Neural progenitor cell (in vitro differentiated cells): Measurements from ENCODE around the gene KCMF1. TPM values are rescaled to one million over a fixed set of nuclear protein-coding genes. Genes with fewer than 3 reads are reported as not detected.

ENCODE experiments used
- DNase-seq: peaks from one replicate; pipeline ENCODE4 v3.0.0-alpha.2; 2016; ENCODE audit warnings: low spot score
- H2AFZ ChIP-seq: fragments of 200-600 bp; sonication (generic); replicated peaks from 2 replicates; pipeline ENCODE4 v1.6.1; 2016; ENCODE audit warnings: antibody characterized with exemption
- H3F3A ChIP-seq: fragments of 200-600 bp; sonication (generic); 2 replicates; pipeline ENCODE4 v1.6.1; 2016; ENCODE audit warnings: antibody characterized with exemption, low read depth
- H3K27ac ChIP-seq: fragments of 200-600 bp; sonication (generic); 2 replicates; pipeline ENCODE4 v1.5.1; 2016; ENCODE audit warnings: mild to moderate bottlenecking
- H3K27me3 ChIP-seq: fragments of 200-600 bp; sonication (generic); 2 replicates; pipeline ENCODE4 v1.6.1; 2016; ENCODE audit warnings: mild to moderate bottlenecking, moderate library complexity
- H3K36me3 ChIP-seq: fragments of 200-600 bp; sonication (generic); 2 replicates; pipeline ENCODE4 v1.5.1; 2016
- H3K4me1 ChIP-seq: fragments of 200-600 bp; sonication (generic); 2 replicates; pipeline ENCODE4 v1.6.1; 2016; ENCODE audit warnings: mixed run types
- H3K4me2 ChIP-seq: fragments of 200-600 bp; sonication (generic); 2 replicates; pipeline ENCODE4 v1.6.1; 2016
- H3K4me3 ChIP-seq: fragments of 200-600 bp; sonication (generic); 2 replicates; pipeline ENCODE4 v1.5.1; 2016
- H3K79me2 ChIP-seq: fragments of 200-600 bp; sonication (generic); 2 replicates; pipeline ENCODE4 v1.6.1; 2016; ENCODE audit warnings: low read depth
- H3K9ac ChIP-seq: fragments of 200-600 bp; sonication (generic); 2 replicates; pipeline ENCODE4 v1.6.1; 2016
- H3K9me3 ChIP-seq: fragments of 200-600 bp; sonication (generic); 2 replicates; pipeline ENCODE4 v1.5.1; 2016; ENCODE audit warnings: low read depth
- H4K20me1 ChIP-seq: fragments of 200-600 bp; sonication (generic); 2 replicates; pipeline ENCODE4 v1.6.1; 2016; ENCODE audit warnings: low read depth
- H3K27ac Mint-ChIP-seq: 3 replicates; pipeline ENCODE4 v1.8.0; 2021; ENCODE audit warnings: mixed read lengths
- H3K27me3 Mint-ChIP-seq: 2 replicates; pipeline ENCODE4 v1.8.0; 2022; ENCODE audit warnings: low read depth, mild to moderate bottlenecking, inconsistent platforms, moderate library complexity, mixed read lengths; ENCODE audit not compliant: insufficient read depth
- H3K36me3 Mint-ChIP-seq: 3 replicates; pipeline ENCODE4 v1.8.0; 2021; ENCODE audit warnings: mixed read lengths
- H3K4me1 Mint-ChIP-seq: 3 replicates; pipeline ENCODE4 v1.8.0; 2021; ENCODE audit warnings: mixed read lengths
- H3K4me3 Mint-ChIP-seq: 3 replicates; pipeline ENCODE4 v1.8.0; 2021; ENCODE audit warnings: mild to moderate bottlenecking, moderate library complexity, mixed read lengths
- H3K9me3 Mint-ChIP-seq: 3 replicates; pipeline ENCODE4 v1.8.0; 2020; ENCODE audit warnings: mixed read lengths
- CTCF ChIP-seq: fragments of 200-600 bp; sonication (generic); IDR thresholded peaks from 2 replicates; pipeline ENCODE4 v1.5.1; 2017; ENCODE audit warnings: antibody characterized with exemption, mild to moderate bottlenecking
- EZH2 ChIP-seq: fragments of 200-600 bp; sonication (generic); IDR thresholded peaks from 2 replicates; pipeline ENCODE4 v1.6.1; 2017; ENCODE audit warnings: antibody characterized with exemption, mild to moderate bottlenecking, moderate library complexity
- EZH2phosphoT487 ChIP-seq: fragments of 200-600 bp; sonication (generic); IDR thresholded peaks from 2 replicates; pipeline ENCODE4 v1.6.1; 2017; ENCODE audit warnings: antibody characterized with exemption
- total RNA-seq: library from RNA; depleted of rRNA; stranded (reverse); fragments of >200 nt; gene quantifications from 2 replicates; pipeline ENCODE4 v1.2.3, GENCODE V29; 2015; ENCODE audit warnings: low replicate concordance

Gene KCMF1
- total RNA-seq, 1 donor from 2014 or later: 99.7 TPM

DNA sequence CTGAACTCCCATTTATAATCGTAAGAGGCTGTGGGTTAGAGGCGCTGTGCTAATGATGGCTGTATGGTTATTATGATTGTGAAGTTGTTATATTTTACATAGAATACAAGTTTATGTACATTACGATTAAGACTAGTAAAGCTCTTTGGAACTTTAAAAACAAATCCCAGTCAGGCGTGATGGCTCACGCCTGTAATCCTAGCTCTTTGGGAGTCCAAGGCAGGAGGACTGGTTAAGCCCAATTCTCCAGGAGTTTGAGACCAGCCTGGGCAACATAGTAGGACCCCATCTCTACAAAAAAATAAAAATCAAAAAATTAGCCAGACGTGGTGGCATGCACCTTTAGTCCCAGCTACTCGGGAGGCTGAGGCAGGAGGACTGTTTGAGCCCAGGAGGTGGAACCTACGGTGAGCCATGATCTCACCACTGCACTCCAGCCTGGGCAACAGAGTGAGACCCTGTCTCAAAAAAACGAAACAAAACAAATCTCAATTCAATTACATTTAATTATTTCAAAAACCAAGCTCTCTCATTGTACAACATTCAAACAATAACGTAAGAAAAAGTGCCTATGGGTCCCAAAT lies 23.9 kb upstream of the KCMF1 start:
- H3K4me2 ChIP-seq: no peak overlapping the region
- H3K9me3 ChIP-seq: no peaks in the 10 kb centered on the region
- H4K20me1 ChIP-seq: no peaks in the 10 kb centered on the region
- no peaks in the 10 kb centered on the region for H3K4me1 ChIP-seq
- no peaks in the 10 kb centered on the region for H3K36me3 ChIP-seq
- H3K27ac Mint-ChIP-seq: no peak overlapping the region
- H3K27ac ChIP-seq: no peak overlapping the region
- peaks cover 2% of the 10 kb centered on the region for H3K36me3 Mint-ChIP-seq
- no peak for DNase-seq
- no peak overlapping the region for H2AFZ ChIP-seq
- H3K27me3 ChIP-seq: no peaks in the 10 kb centered on the region
- H3K27me3 Mint-ChIP-seq: no peaks in the 10 kb centered on the region
- no peak overlapping the region for H3K4me3 ChIP-seq
- H3K4me1 Mint-ChIP-seq: peaks cover 4% of the 10 kb centered on the region
- TF ChIP-seq CTCF (no peak), EZH2phosphoT487 (no peak), EZH2 (no peak)
- no peak overlapping the region for H3K9ac ChIP-seq
- no peak overlapping the region for H3K4me3 Mint-ChIP-seq
- H3K79me2 ChIP-seq: no peaks in the 10 kb centered on the region
- no peaks in the 10 kb centered on the region for H3K9me3 Mint-ChIP-seq
- no peaks in the 10 kb centered on the region for H3F3A ChIP-seq

DNA sequence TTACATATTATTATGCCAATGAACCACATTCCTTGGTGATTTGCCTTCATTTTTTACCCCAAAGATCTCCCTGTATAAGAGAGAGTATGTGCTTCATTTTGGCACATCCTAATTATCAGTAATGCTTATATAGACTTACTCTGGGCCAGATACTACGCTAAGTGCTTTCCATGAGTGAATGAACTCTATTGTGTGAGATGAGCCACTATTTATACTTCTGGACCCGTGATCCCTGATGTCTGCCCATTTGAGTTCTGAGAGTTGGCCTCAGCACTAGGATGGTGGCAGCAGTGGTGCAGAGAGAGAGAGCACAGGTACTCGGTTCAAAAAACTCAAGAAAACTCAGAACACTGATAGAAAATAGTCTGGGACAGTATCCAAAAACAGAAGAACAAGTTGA lies 17.4 kb upstream of the KCMF1 start:
- H2AFZ ChIP-seq: no peak overlapping the region
- DNase-seq: no peak
- no peaks in the 10 kb centered on the region for H3K9me3 Mint-ChIP-seq
- no peak overlapping the region for H3K4me3 ChIP-seq
- no peaks in the 10 kb centered on the region for H3K9me3 ChIP-seq
- no peaks in the 10 kb centered on the region for H3K36me3 ChIP-seq
- no peak overlapping the region for H3K27ac ChIP-seq
- peaks cover 23% of the 10 kb centered on the region for H3K4me1 ChIP-seq
- TF ChIP-seq EZH2: no peak
- TF ChIP-seq CTCF: no peak
- peaks cover 3% of the 10 kb centered on the region for H3K27me3 Mint-ChIP-seq
- H3K27ac Mint-ChIP-seq: peak overlapping the region; percentile 62
- H3K79me2 ChIP-seq: no peaks in the 10 kb centered on the region
- no peak overlapping the region for H3K9ac ChIP-seq
- H3F3A ChIP-seq: peaks cover 25% of the 10 kb centered on the region
- no peaks in the 10 kb centered on the region for H3K27me3 ChIP-seq
- H3K4me2 ChIP-seq: no peak overlapping the region
- H3K4me3 Mint-ChIP-seq: no peak overlapping the region
- H4K20me1 ChIP-seq: no peaks in the 10 kb centered on the region
- peaks cover 17% of the 10 kb centered on the region for H3K4me1 Mint-ChIP-seq
- H3K36me3 Mint-ChIP-seq: peaks cover 2% of the 10 kb centered on the region

- Mint-ChIP-seq H3K27ac (peak overlapping the region; percentile 3), H3K27me3 (peaks cover 6% of the 10 kb centered on the region), H3K36me3 (peaks cover 2% of the 10 kb centered on the region), H3K4me1 (peaks cover 24% of the 10 kb centered on the region), H3K9me3 (no peaks in the 10 kb centered on the region), H3K4me3 (no peak overlapping the region)
- no peaks in the 10 kb centered on the region for H3K27me3 ChIP-seq
- no peak overlapping the region for H3K9ac ChIP-seq
- H3K4me3 ChIP-seq: no peak overlapping the region
- DNase-seq: no peak
- no peaks in the 10 kb centered on the region for H3K79me2 ChIP-seq
- no peak overlapping the region for H3K4me2 ChIP-seq
- H3K9me3 ChIP-seq: no peaks in the 10 kb centered on the region
- peaks cover 31% of the 10 kb centered on the region for H3K4me1 ChIP-seq
- no peak overlapping the region for H2AFZ ChIP-seq
- TF ChIP-seq EZH2 (no peak), CTCF (no peak), EZH2phosphoT487 (no peak)
- no peaks in the 10 kb centered on the region for H3K36me3 ChIP-seq
- no peak overlapping the region for H3K27ac ChIP-seq
- H4K20me1 ChIP-seq: no peaks in the 10 kb centered on the region
- peaks cover 33% of the 10 kb centered on the region for H3F3A ChIP-seq
These were observed 16.6 kb upstream of the KCMF1 start for GRCh38 chr2:84954329-84954728.
